Common myeloid progenitor, CD34-positive (primary cell): Measurements from ENCODE around the gene SUPT7L.

Experiments used
- CTCF ChIA-PET: fragments of 350-600 bp; sonication (Branson Sonifier 250); formaldehyde crosslinking; loops from one replicate; lab custom pipeline; 2021; ENCODE audit warnings: antibody characterized with exemption; lab: Charles Lee
- POLR2A ChIA-PET: fragments of 350-600 bp; sonication (Branson Sonifier 250); formaldehyde crosslinking; loops from one replicate; lab custom pipeline; 2021; ENCODE audit warnings: antibody characterized with exemption; lab: Charles Lee
- DNase-seq, 3 donors: peaks; one replicate each; pipeline versions ENCODE4 v3.0.0 to v3.0.0-alpha.2; 2013
- H3K27ac ChIP-seq, 2 experiments: 1 replicate in 1 of 2; 2 replicates in 1 of 2; pipeline ENCODE4 v1.7.0; 2013; ENCODE audit warnings: inconsistent platforms in 2 of 2, low read length in 2 of 2, mild to moderate bottlenecking in 2 of 2, low read depth in 1 of 2, moderate library complexity in 1 of 2; ENCODE audit not compliant: severe bottlenecking in 2 of 2, insufficient read depth in 1 of 2, poor library complexity in 1 of 2
- H3K27me3 ChIP-seq, 5 experiments: replicated peaks in 2 of 5; 1 replicate in 3 of 5; 2 replicates in 2 of 5; pipeline versions ENCODE4 v1.6.1 to v1.7.0; 2013; ENCODE audit warnings: low read length in 4 of 5, mild to moderate bottlenecking in 2 of 5, moderate library complexity in 2 of 5, inconsistent platforms in 1 of 5; ENCODE audit not compliant: insufficient read depth in 5 of 5, control insufficient read depth in 4 of 5
- H3K36me3 ChIP-seq, 4 experiments: 1 replicate in 2 of 4; 2 replicates in 2 of 4; pipeline versions ENCODE4 v1.6.1 to v1.7.0; 2013; ENCODE audit warnings: low read length in 3 of 4, control low read depth in 1 of 4, mild to moderate bottlenecking in 1 of 4; ENCODE audit not compliant: control insufficient read depth in 4 of 4, insufficient read depth in 4 of 4
- H3K4me1 ChIP-seq, 4 experiments: 1 replicate in 3 of 4; 2 replicates in 1 of 4; pipeline versions ENCODE4 v1.6.1 to v1.7.1; 2013; ENCODE audit warnings: low read length in 3 of 4, mild to moderate bottlenecking in 3 of 4, control low read depth in 1 of 4, inconsistent platforms in 1 of 4, moderate library complexity in 1 of 4; ENCODE audit not compliant: control insufficient read depth in 4 of 4, insufficient read depth in 4 of 4; ENCODE audit errors: control extremely low read depth in 1 of 4
- H3K4me3 ChIP-seq, 7 experiments: 1 replicate in 4 of 7; 2 replicates in 3 of 7; pipeline versions ENCODE4 v1.5.1 to v1.7.0; 2013; ENCODE audit warnings: mild to moderate bottlenecking in 7 of 7, low read length in 6 of 7, moderate library complexity in 6 of 7, inconsistent platforms in 2 of 7, low read depth in 2 of 7, control low read depth in 1 of 7; ENCODE audit not compliant: insufficient read depth in 4 of 7, control insufficient read depth in 1 of 7; ENCODE audit errors: extremely low read depth in 1 of 7
- H3K9me3 ChIP-seq, 5 experiments: 1 replicate in 4 of 5; 2 replicates in 1 of 5; pipeline versions ENCODE4 v1.6.1 to v1.7.1; 2013; ENCODE audit warnings: low read length in 4 of 5, mild to moderate bottlenecking in 2 of 5, inconsistent platforms in 1 of 5, low read depth in 1 of 5, moderate library complexity in 1 of 5; ENCODE audit not compliant: control insufficient read depth in 4 of 5, insufficient read depth in 2 of 5; ENCODE audit errors: control extremely low read depth in 1 of 5
- WGBS: methylation state at CpG from one replicate; pipeline ENCODE4 v1.1.5; 2013; ENCODE audit not compliant: insufficient coverage; 5-methylcytosine and 5-hydroxymethylcytosine counted together

Gene SUPT7L

DNA sequence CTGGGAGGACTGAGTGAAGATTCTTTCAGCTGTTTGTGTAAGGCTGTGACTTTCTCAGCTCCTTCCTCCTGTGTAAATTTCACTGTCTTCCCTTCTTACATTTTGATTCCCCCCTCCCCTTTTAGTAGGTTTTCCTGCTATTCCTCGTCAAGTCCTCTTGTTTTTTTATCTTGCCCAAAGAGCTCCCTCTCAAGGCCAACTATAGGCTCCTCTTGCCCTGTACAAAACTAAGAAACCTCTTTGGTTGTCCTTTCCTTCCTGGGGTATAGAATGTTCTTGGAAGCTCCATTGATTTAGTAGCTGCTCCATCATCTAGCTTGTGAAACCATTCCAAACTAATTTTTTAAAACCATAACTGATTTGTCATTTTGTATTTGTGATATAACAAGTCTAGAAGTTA, 41.9 kb downstream of the SUPT7L start:
- no peaks in the 10 kb centered on the region for H3K9me3 ChIP-seq
- peaks cover 2 to 8% (median 6%) of the 10 kb centered on the region in 4 experiments for H3K4me1 ChIP-seq
- WGBS, result no CpG with 5 or more reads among the region's 1 CpG
- POLR2A ChIA-PET, result interaction anchor here (0.6 kb wide), 1 partner anchor 94 kb away, joined by 4 read pairs; no protein-coding TSS in a partner anchor
- CTCF ChIA-PET, result interaction anchor here (0.6 to 1.5 kb wide), 6 partner anchors 10 to 379 kb away, joined by 3 read pairs; no protein-coding TSS in a partner anchor
- peaks cover 25 to 72% (median 48%) of the 10 kb centered on the region in 4 experiments for H3K36me3 ChIP-seq
- no peak overlapping the region for H3K27ac ChIP-seq
- DNase-seq, result no peak
- no peaks in the 10 kb centered on the region for H3K27me3 ChIP-seq
- H3K4me3 ChIP-seq, result no peak overlapping the region

- CTCF ChIA-PET, result interaction anchor here (1.4 kb wide), 1 partner anchor 12 kb away, joined by 4 read pairs; no protein-coding TSS in a partner anchor
- no peaks in the 10 kb centered on the region for H3K9me3 ChIP-seq
- 96% methylated on average over 3 of the region's 3 CpGs for WGBS
- peaks cover 14 to 61% (median 42%) of the 10 kb centered on the region in 4 experiments for H3K36me3 ChIP-seq
- no peaks in the 10 kb centered on the region for H3K4me1 ChIP-seq
- POLR2A ChIA-PET, result no interaction called here
- DNase-seq, result no peak
- no peak overlapping the region for H3K27ac ChIP-seq
- no peaks in the 10 kb centered on the region for H3K27me3 ChIP-seq
- no peak overlapping the region for H3K4me3 ChIP-seq
These were observed 48.1 kb downstream of the SUPT7L start for GRCh38 chr2:27615316-27615715.

DNA sequence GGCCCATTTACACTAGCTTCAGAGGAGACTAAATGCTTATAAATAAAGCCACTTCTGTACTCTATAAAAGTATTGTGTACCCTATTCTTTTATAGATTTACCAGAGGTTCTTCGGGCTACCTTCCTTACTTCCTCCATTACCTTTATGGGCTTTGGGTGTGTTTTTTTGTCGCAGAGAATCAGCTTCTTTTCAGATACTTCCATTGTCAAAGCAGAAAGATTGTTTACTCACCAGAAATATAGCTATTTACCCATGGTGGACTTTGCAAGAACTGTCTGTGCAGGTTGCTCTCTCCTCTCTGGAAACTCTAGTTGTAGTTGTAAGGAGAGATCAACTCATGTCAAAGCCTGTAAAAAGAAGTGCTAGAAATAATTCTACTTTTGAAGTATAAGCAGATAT, 49.4 kb downstream of the SUPT7L start:
- peaks cover 14 to 59% (median 41%) of the 10 kb centered on the region in 4 experiments for H3K36me3 ChIP-seq
- H3K9me3 ChIP-seq, result no peaks in the 10 kb centered on the region
- H3K27ac ChIP-seq, result no peak overlapping the region
- ChIA-PET POLR2A (no interaction called here), CTCF (interaction anchor here (0.5 kb wide), 1 partner anchor 815 kb away, joined by 3 read pairs; no protein-coding TSS in a partner anchor)
- DNase-seq, result no peak
- no CpG with 5 or more reads among the region's 2 CpGs for WGBS
- H3K4me1 ChIP-seq, result no peaks in the 10 kb centered on the region
- no peaks in the 10 kb centered on the region for H3K27me3 ChIP-seq
- H3K4me3 ChIP-seq, result no peak overlapping the region

- Histone ChIP-seq H3K4me1 (no peaks in the 10 kb centered on the region), H3K9me3 (no peaks in the 10 kb centered on the region), H3K27me3 (no peaks in the 10 kb centered on the region), H3K36me3 (peaks cover 19 to 71% (median 47%) of the 10 kb centered on the region in 4 experiments), H3K27ac (no peak overlapping the region), H3K4me3 (no peak overlapping the region)
- DNase-seq, result no peak
- 94% methylated on average over 2 of the region's 2 CpGs for WGBS
- ChIA-PET POLR2A (no interaction called here), CTCF (no interaction called here)
These were observed 56.8 kb downstream of the SUPT7L start for GRCh38 chr2:27606611-27607010.
